ENCODE data around the gene FCHSD2.

- TF ChIP-seq CTCF (IDR thresholded peaks at IDR 0.05) = no peak
- no peak for TF ChIP-seq EZH2 (IDR thresholded peaks at IDR 0.05; ENCODE audit: borderline replicate concordance, insufficient read depth, low read depth, low read length, poor library complexity, severe bottlenecking)
These were observed 28.7 kb downstream of the FCHSD2 start for GRCh38 chr11:73113426-73113825.

Measured in B cell (primary cell).